Right hindlimb (tissue), 1 donor: ENCODE data around the gene AGBL4.
"Not testable (repeated sequence)": the region's sequence is repeated elsewhere in the genome, so short reads cannot be mapped to it uniquely, and the experiment has no call there.

Experiments used
- DNase-seq: peaks from one replicate; pipeline ENCODE4 v3.0.0-alpha.2; 2018

AGBL4 gene

GRCh38 chr1:50023292-50024159 is at the start of gene AGBL4:
AGBL4 (minus strand) TSS chr1:50023954.
- peak; percentile 71 for DNase-seq

GRCh38 chr1:50066806-50067205 is 43.1 kb upstream of the AGBL4 start:
- no peak for DNase-seq

GRCh38 chr1:50060279-50060678 is 36.5 kb upstream of the AGBL4 start:
- no peak for DNase-seq

GRCh38 chr1:50048791-50049190 is 25.0 kb upstream of the AGBL4 start:
- DNase-seq: no peak

- DNase-seq: peak; percentile 18
Observed at GRCh38 chr1:50047916-50048694, 24.4 kb upstream of the AGBL4 start.

- DNase-seq: no peak
Observed at GRCh38 chr1:50038237-50038809, 14.6 kb upstream of the AGBL4 start.

- no peak for DNase-seq
Observed at GRCh38 chr1:50027794-50028193, 4.0 kb upstream of the AGBL4 start.

- no peak for DNase-seq
Observed at GRCh38 chr1:49995734-49996133, 28.0 kb downstream of the AGBL4 start.

- no peak for DNase-seq
Observed at GRCh38 chr1:49971088-49971487, 52.7 kb downstream of the AGBL4 start.

GRCh38 chr1:49951385-49951784 is 72.4 kb downstream of the AGBL4 start:
- DNase-seq: no peak

GRCh38 chr1:49915301-49915700 is 108.5 kb downstream of the AGBL4 start:
- not testable (repeated sequence) for DNase-seq

GRCh38 chr1:49906365-49906764 is 117.4 kb downstream of the AGBL4 start:
- DNase-seq: no peak

- DNase-seq: no peak
Observed at GRCh38 chr1:49864581-49864980, 159.2 kb downstream of the AGBL4 start.

GRCh38 chr1:49854741-49855140 is 169.0 kb downstream of the AGBL4 start:
- DNase-seq: no peak

GRCh38 chr1:49842596-49842995 is 181.2 kb downstream of the AGBL4 start:
- no peak for DNase-seq

GRCh38 chr1:49841767-49842166 is 182.0 kb downstream of the AGBL4 start:
- DNase-seq: no peak

- DNase-seq: no peak
Observed at GRCh38 chr1:49824261-49824660, 199.5 kb downstream of the AGBL4 start.

- no peak for DNase-seq
Observed at GRCh38 chr1:49817681-49818080, 206.1 kb downstream of the AGBL4 start.

- DNase-seq: not testable (repeated sequence)
Observed at GRCh38 chr1:49787013-49787412, 236.7 kb downstream of the AGBL4 start.

- no peak for DNase-seq
Observed at GRCh38 chr1:49765034-49765433, 258.7 kb downstream of the AGBL4 start.

- DNase-seq: not testable (repeated sequence)
Observed at GRCh38 chr1:49738118-49738517, 285.6 kb downstream of the AGBL4 start.

- DNase-seq: no peak
Observed at GRCh38 chr1:49728377-49728776, 295.4 kb downstream of the AGBL4 start.

- DNase-seq: no peak
Observed at GRCh38 chr1:49723662-49724061, 300.1 kb downstream of the AGBL4 start.
